ENCODE measurements around the gene ANKRD13B.

GRCh38 chr17:29559640-29560039 is 33.3 kb upstream of the ANKRD13B start:
- TF ChIP-seq POLR2A (IDR thresholded peaks at IDR 0.05; ENCODE audit: low read depth, low read length) (no peak), TAF1 (IDR thresholded peaks at IDR 0.05; ENCODE audit: borderline replicate concordance, low read depth, low read length) (no peak)
